HTERT RPE-1 (cell line): ENCODE measurements around the gene GBF1.

Experiments used
- in situ Hi-C: fragments of 300-500 bp; cut with MboI; formaldehyde crosslinking; loops from 4 replicates; pipeline ENCODE4 v1.14.3; 2020; ENCODE audit warnings: low sequenced_read_pairs

GBF1 gene

DNA sequence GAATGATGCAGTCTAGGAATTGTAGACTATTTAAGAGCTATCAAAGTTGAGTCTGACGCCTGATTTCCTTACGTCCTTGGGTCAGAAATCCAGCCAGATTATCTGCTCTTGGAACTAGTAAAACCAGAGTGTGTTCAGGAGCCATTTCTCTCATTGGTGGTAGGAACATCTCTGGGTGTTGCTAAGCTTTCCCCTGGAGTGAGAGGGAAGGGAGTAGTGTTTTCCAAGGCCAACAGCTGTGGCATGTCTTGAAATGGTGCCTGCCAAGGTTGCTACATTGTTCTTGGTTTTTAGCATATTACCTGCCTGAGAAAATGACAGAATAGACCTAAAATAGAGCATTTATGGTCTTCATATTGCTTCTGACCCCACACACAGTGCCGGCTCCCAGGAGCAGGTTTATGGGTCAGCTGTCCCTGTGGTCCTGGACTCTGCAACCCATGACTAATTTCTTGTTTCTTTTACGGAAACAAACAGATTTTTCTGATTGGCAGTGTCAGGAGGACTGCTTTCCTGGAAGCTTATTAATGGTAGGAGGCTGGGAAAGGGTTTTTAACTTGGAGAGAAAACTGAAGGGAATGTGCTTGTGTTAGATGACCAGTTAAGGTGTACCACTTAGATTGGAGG, 17.5 kb downstream of the GBF1 start:
- in situ Hi-C loops: no loop called here

DNA sequence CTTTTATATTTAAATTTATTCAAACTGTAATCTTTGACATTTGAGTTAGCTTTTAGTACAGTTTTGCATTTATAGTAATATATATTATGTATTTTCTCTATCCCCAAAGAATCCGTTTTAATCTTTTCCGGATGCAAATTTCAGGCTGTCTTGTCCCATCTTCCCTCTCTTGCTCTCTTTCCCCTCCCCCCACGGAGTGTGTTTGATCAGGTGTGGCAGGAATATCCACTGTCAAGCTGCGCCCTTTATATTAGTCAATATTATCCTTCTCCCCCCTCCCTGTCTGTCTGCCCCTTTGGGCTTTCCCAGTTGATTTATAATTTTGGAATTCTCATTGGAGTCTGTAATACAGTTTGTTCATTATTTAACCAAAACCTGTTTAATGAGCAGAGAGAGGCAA, 19.0 kb downstream of the GBF1 start:
- in situ Hi-C loops: no loop called here

DNA sequence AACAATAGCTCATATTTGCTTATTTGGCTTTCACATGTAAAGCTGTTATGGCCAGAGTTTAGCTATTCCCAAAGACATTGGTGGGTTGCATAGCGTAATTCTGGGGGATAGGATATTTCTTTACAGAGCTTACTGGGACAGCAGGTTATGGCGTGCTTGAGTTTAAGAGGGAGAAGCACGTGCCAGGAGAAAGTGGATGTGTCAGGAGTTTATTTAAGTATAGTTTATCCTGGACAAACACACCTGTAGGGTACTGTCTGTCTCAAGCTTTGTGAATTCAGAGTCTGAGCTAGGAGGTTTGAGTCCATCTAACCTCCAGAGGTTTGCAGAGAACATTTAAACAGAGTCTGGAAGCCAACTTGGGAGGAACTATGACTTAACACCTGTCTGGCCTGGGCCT, 21.3 kb downstream of the GBF1 start:
- in situ Hi-C loops: no loop called here

DNA sequence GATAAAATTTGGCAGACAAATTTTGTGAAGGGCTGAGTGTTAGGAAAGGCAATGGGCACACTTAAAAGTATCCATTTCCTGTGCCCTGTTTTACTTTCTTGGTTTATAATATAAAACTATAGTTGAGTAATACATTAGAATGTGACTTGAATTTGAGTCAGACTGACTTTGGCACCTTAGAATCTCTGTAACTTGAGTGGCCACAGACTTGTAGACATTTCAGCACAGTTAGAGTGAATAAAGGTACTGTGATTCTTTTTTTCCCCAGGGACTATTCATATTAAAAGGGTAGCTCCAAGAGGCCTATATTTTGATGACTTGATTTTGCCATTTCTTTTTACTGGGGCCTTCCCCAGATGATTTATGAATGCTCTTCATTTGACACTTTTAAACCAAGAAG, 22.4 kb downstream of the GBF1 start:
- in situ Hi-C loops: no loop called here

DNA sequence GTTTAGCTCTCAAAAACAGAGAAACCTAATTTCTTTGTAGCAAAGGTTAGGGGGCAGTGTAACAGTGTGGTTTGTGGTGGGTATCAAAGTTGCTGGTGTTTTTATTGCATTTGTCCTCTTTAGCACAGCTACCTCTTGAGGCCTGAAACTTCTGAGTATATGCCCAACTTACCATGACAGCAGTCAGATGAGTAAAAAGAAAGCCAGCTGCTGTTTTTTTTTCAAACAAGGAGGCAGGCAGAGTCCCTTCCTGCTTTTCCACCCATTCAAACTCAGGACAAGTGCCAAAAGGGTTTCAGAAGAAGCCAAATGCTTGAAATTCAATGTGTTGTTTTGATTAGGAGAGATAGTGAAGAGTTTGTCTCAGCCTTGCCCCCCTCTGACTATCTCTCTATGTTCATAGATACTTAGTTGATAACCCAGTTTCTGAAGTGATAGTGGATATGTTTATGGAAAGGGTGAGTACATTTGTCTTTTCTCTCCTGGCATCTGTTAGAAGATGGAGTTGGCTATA, 23.1 kb downstream of the GBF1 start:
- in situ Hi-C loops: no loop called here

DNA sequence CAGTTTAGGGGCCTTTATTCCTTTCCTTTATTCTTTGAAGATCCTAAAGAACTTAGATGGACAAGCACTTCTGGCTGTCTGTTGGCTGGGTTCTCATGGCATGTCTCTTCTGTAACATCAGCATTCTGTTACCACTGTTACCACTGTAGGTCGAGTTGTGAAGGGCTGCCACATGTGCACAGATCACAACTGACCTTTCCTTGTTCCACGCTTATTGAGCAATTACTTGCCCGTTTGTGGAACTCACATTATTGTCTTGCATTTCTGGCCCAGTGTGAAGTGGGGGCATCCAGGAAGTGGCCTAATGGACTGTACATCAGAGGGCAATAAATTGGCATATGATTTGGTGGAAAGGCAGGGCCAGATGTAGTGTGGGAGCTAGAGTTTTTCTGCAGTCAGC, 23.7 kb downstream of the GBF1 start:
- in situ Hi-C loops: no loop called here

DNA sequence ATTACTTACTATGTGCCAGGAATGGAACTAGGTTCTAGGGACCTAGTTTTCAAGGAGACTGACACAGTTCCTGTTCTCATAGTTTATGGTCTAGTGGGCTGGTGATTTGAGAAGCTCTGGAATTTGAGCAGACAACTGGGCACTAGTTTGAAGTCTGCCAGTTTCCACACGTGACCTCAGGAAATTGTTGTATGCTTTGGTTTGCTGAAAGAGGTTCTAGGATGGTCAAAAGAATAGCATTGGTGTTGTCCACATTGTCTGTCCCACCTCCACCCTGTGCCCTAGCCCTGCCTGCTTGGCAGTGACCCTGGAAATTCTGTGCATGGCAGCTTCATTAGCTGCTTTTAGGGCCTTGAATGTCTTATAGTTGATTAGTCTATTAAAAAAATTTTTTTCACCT, 28.7 kb downstream of the GBF1 start:
- in situ Hi-C loops: no loop called here

DNA sequence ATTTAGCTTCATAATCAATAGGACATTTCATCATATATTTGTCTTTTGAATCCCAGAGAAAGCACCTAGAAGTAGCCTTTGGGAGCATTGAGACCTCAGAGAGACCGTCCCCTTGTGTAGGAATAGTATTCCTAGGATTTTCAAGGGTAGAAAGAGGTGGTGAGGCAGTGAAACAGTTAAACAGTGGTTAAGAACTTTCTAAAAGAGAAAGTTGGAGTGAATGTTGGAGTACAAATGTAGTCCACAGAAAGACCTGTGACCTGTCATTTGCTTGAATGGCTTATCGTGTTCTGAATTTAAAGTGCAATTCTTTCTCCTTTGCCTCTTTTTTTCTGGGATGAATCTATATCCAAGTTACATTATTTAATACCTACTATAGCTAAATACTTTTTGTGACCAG, 30.0 kb downstream of the GBF1 start:
- in situ Hi-C loops: no loop called here

DNA sequence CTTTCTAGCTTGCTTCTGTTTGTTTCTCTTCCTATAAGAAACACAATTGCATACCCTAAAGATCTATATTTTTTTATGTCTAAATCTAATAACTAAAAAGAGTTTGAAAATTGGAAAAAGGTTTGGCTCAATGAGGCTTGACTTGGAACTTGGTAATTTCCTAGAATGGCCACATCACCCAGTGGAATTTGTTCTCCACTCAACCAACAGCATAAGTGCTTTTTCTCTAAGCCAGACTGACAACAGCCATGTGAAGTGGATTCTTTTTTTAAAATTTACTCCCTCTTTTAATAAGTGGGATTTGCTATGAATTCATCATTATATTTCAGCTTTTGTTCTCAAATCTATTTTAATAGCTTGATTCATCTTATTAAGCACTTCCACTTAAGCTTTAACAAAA, 33.8 kb downstream of the GBF1 start:
- in situ Hi-C loops: no loop called here

DNA sequence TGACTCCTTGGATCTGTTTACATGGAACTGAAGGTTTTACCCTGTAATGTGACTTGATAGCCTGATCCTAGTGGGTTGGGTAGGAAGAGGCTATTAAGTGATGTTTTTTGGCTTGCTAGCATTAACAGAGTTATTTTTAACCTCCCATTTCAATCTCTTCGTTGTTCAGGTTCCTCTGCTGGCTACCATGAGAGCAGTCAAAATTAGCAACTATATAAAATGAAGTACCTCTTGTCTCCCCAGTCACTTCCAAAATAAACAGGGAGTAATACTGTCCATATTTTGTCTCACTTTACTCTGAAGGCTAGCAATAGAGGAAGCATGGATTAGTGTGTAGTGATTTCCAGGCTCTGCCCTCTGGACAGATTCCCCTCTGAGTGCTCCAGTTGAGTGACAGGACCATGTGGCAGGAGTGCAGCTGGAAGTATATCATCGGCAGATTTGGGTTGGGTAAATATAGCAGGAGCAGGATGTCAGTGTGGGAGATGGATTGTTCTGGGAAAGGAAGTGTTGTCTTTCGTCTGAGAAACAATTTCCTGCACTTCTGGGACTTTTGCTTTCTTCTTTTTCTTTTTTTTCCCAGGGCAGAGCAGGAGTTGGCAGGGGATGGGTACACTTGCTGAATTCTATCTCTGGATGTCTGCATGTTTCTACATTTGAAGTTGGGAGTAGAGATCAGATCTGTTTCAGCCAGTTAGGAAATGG, 35.2 kb downstream of the GBF1 start:
- in situ Hi-C loops: no loop called here

DNA sequence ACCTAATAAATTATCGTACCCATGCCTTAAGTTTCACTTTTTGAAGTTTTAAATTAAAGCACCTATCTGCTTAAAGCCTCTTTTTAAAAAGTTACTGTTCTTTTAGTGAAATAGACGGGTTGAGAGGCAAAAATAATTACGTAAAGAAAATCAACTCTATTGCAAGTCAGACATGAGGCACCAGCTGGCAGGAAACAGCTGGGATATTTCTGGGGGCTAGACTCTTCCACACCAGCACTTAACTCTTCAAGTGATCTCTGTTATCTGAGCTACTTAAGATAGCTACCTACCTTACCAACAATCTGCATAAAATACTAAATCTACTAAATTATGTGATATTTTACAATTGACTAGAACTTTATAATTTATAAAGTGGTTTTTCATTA, 35.8 kb downstream of the GBF1 start:
- in situ Hi-C loops: no loop called here

DNA sequence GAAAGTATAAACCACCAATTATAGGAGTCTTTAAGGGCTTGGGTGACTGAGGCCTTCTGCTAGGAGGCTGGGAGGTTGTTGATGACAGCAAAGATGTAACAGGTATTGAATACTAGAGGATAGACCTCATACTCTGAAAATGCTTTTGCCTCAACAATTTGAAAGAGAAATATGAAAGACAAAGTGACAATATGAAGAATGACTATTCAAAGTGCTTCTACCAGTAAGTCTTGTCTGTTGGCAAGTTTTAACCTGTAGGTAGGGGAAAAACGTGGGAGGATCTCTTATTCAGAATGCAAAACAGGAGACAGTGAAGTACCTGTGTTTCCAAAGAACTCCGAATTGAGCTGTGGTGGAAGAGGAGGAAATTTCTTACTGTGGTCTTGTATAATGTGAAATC, 38.2 kb downstream of the GBF1 start:
- in situ Hi-C loops: no loop called here

DNA sequence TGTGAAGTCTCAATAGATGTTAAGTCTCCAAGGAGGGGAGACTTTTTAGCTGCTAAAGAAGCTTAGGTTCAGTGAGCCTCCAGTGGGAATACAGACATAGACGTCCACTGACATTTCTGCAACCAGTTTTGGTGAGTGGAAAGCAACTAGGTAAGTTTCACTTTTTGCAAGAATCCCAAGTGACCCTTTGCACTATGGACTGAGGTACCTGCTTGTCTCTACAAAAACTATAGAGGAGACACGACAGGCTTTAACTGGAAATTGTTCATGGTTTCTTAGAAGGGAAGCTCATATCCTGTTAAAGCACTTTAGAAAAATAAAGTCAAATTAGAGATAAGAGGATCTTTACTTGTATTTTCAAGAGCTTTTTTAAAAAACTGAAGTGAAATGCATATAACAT, 38.6 kb downstream of the GBF1 start:
- in situ Hi-C loops: no loop called here

DNA sequence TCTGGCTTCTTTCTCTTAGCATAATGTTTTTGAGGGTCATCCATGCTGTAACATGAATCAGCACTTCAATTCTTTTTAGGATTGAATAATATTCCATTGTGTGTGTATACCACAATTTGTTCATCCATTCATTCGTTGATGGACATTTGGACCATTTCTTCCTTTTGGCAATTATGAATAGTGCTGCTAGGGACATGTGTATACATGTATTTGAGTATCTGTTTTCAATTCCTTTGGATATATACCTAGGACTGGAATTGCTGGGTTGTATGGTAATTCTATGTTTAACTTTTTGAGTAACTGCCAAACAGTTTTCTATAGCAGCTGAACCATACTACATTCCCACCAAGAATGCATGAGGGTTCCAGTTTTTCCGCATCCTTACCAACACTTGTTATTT, 39.2 kb downstream of the GBF1 start:
- in situ Hi-C loops: no loop called here

DNA sequence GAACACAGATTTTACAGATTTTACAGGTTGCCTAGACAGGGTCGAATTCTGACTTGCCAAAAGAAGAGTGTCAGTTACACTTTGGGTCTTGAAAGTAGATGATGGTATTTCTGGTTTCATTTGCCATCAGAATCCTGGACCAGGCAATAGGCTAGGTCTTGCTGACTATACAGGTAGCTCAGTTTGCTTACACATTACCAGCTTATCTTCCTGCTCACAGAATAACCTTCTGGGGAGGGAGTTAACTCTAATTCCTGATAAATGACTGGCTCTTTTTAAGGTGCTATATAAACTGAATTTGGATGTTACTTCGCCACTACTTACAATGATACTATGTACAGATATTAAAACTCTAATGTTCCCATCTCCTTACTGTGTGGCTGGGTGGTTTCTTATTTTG, 39.8 kb downstream of the GBF1 start:
- in situ Hi-C loops: no loop called here

DNA sequence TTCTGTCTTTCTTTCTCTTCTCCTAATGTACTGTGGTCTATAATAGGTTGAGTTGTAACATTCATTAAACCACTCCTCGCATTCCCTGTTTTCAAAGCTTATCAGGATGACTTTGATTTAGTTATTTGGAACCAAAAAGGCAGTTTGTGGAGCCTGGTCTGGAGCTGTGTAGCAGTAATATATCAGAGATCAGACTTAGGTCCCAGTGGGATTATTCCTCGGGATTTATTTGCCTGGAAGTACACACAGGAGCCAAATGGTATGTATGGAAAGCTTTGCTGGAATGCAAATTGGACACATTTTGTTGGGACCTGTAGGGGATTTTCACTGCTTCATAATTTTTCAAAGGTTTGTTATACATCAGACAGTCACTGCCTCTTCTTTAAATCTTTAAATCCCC, 40.9 kb downstream of the GBF1 start:
- in situ Hi-C loops: no loop called here

DNA sequence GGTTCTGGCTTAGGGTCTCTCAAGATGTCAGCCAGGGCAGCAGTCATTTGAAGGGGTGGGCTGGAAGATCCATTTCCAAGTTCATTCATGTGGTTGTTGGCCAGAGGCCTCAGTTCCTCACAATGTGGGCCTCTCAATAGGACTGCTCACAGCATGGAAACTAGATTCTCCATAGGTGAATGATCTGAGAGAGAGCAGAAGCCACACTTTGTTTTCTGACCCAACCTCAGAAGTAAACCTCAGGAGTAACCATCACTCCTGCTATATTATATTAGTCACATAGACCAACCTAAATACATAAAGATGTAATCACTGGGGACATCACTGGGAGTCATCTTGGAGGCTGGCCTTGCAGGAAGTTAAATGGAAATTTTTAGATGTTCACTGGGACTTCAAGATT, 42.2 kb downstream of the GBF1 start:
- in situ Hi-C loops: no loop called here

DNA sequence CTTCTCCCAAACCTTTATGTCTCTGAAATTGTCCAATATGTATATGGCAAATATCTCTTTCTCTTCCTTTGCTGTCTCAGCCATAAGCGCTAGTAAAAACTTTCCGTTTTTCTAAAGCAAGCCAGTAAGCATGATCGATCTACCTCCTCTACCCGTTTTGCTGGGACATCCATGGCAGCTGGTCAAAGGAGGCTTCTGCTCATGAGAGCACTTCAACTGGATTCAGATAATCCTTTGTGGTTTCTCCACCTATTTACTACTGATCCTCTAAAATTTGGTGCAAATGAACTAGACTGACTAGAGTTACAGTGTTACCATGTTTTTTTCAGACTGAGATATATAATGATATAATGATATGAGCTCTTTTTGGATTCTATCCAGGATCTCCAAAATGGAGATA, 42.7 kb downstream of the GBF1 start:
- in situ Hi-C loops: no loop called here

DNA sequence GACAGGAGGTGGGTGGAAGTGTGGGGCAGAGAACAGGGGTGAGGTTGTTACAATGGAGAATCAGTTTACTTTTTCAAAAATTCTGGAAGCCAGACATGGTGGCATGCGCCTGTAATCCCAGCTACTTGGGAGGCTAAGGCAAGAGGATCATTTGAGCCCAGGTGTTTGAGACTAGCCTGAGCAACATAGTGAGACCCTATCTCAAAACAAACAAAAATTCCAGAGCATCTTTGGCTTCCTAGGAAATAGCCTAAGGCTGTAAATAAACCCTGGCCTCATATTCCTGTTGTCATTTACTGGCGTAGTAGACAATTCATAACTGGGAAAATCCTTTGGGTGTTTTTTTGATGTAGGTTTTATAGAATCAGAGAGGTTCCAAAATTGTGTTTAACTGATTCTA, 44.0 kb downstream of the GBF1 start:
- in situ Hi-C loops: no loop called here

DNA sequence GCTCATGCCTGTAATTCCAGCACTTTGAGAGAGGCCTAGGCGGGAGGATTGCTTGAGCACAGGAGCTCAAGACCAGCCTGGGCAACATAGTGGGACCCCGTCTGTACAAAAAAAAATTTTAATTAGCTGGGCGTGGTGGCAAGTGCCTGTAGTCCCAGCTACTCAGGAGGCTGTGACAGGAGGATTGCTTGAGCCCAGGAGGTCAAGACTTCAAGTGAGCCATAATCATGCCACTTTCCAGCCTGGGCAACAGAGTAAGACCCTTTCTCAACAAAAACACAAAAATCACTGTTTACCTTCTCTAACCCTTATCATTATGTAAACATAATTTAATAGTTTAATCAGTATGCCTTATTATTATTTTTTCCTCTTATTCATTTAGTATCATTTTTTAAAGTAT, 44.5 kb downstream of the GBF1 start:
- in situ Hi-C loops: no loop called here

DNA sequence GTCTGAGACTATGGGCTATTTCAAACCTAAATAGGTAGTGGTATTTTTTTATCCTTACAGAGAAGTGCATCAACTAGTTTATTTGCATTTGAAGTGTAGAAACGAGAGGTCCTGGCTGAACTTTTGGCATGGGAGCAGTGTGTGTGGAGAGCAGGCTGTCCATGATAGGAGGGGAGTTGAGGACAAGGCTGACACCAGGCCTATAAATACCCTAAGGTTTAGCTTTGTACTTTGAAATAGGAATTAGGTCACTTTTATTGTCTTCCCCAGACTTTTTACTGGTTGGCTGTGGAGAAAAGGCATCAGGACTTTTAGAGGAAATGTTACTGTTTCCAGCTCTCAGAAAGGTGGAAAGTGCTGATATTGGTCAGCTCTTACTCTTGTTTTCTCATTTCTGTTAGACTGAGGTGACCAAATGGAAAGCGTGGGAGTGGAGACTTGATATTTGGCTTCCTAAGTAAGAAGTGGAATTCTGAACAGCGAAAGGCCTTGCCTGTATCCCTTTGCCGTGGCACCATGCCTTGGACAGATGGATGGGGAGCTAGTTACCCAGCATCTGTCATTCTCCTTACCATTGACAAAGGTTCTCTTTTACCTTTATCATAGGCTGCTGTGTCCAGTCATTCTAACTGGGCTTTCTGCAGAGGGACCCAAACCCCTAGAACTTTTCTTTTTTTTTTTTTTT, 46.0 kb downstream of the GBF1 start:
- in situ Hi-C loops: no loop called here

DNA sequence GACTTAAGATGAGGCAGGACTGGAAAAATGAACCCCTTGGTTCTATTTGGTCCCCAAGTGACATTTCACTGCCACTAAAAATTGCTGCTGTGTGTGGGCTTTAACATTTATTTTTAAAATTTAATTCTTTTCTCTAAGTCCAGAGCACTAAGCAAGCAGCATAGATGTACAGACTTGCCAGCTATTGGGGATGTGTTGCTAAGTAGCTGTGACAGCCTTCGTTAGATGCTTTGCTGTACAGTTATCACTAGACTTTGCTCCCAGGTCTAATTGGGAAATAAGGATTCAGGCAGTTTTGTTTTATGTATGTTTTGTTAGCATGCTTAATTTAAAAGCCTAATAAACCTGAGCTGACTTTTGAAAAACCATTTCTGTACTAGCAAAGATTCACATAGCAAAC, 51.8 kb downstream of the GBF1 start:
- in situ Hi-C loops: no loop called here
